HG03025 (cell line): Measurements from ENCODE around the gene BLACAT1.
"Not testable (repeated sequence)": the region's sequence is repeated elsewhere in the genome, so short reads cannot be mapped to it uniquely, and the experiment has no call there.

Source experiments
- ATAC-seq: cut with Tn5 transposase; IDR thresholded peaks from one replicate; pipeline ENCODE4 v1.9.1; 2021; ENCODE audit warnings: mild to moderate bottlenecking, moderate library complexity; ENCODE audit not compliant: unreplicated experiment, low FRiP score

The BLACAT1 gene

DNA sequence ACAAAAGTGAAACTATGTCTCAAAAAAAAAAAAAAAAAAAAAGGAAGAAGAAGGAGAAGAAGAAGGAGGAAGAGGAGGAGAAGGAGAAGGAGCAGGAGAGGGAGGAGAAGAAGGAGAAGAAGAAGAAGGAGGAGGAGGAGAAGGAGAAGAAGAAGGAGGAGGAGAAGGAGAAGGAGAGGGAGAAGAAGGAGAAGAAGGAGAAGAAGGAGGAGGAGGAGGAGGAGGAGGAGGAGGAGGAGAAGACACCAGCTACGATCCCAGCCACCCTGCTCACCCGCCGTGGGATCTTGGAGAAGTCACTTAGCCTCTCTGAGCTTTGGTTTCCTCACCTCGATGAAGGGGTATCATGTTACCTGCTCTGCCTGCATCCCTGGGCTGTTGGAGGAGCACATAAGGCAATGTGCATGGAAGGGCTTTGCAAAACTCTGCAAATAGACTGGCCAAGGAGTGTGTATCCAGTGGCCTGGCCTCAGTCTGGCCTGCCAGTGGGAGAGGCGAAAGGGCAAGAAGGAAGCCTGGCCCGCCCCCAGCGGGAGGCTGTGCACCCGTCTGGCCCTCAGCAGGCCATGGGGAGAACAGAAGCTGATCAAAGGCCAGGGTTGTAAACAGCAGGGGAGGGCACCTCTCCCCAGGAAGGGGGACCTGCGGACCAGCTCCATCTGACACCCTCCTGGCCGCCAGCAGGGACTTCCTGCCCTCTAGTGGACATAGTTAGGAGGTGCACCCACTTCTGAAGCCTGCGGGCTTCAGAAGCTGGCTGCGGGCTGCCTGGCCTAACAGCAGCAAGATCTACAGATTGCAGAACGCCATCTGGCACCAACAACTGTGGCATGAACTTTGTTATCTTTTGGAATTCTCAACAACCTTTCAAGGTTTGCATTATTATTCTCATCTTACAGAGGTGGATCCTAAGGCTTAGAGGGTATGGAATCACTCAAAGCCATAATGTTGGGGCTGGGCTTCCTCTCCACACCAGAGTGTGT is 29.4 kb upstream of the BLACAT1 start:
- ATAC-seq: no peak

DNA sequence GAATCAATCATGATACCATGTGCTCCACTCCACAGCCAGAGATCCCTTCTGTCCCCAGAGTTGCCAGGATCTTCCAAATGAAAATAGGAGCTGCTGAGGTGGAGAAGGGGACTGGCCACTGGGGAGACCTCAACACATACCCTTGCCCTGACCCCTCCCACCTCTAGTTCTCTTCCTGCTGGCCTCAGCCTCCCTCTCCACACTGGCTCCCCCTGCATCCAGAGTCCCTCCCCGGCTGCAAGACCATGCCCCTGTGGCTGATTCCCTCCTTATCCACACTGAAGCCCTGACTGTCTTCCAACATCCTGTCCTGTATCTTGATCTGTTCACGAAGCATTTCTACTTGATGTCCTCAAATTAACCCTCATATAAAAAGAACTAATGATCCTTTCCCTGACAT is 27.5 kb upstream of the BLACAT1 start:
- ATAC-seq: no peak

GRCh38 chr1:205482587-205482986 is 26.7 kb upstream of the BLACAT1 start:
- not testable (repeated sequence) for ATAC-seq

GRCh38 chr1:205481629-205482151 is 25.8 kb upstream of the BLACAT1 start:
- no peak for ATAC-seq

GRCh38 chr1:205481218-205481617 is 25.4 kb upstream of the BLACAT1 start:
- ATAC-seq: no peak

GRCh38 chr1:205480349-205480985 is 24.6 kb upstream of the BLACAT1 start:
- ATAC-seq: no peak

DNA sequence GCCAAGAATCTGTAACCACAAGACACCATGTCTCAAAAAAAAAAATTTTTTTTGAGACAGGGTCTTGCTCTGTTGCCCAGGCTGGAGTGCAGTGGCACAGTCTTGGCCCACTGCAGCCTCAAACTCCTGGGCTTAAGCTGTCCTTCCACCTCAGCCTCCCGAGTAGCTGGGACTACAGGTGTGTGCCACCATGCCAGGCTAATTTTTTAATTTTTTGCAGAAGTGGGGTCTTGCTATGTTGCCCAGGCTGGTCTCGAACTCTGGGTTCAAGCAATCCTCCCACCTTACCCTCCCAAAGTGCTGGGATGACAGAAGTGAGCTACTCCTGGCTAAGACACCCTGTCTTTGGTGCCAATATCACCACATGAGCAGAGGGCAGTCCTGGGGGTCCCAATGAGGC is 23.1 kb upstream of the BLACAT1 start:
- not testable (repeated sequence) for ATAC-seq

GRCh38 chr1:205477759-205478247 is 22.0 kb upstream of the BLACAT1 start:
- no peak for ATAC-seq

- ATAC-seq: no peak
Observed at GRCh38 chr1:205477121-205477758, 21.4 kb upstream of the BLACAT1 start.

DNA sequence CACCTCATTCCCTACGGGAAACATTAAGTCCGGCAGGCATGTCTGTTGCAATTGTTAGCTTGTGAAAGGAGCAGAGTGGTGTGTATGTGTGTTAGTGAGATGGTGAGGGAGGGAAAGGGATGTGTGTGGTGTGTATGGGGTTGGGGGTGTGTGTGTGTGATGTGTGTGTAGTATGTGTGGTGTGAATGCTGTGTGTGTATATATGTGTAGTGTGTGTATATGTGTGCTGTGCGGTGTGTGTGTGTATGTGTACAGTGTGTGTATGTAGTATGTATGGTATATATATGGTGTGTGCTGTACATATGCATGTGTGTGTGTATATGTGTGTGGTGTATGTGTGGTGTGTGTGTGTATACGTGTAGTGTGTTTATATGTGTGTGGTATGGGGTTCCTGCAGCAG is 20.8 kb upstream of the BLACAT1 start:
- no peak for ATAC-seq

DNA sequence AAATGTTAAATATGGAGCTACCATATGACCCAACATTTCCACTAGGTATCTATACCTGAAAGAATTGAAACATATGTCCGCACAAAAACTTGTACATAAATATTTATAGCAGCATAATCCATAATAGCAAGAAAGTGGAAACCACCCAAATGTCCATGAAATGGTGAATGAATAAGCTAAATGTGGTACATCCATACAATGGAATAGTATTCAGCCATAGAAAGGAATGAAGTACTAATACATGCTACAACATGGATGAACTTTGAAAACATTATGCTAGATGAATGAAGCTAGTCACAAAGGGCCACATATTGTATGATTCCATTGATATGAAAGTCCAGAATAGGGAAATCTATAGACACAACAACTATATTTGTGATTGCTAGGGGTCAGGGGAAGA is 20.0 kb upstream of the BLACAT1 start:
- ATAC-seq: no peak

DNA sequence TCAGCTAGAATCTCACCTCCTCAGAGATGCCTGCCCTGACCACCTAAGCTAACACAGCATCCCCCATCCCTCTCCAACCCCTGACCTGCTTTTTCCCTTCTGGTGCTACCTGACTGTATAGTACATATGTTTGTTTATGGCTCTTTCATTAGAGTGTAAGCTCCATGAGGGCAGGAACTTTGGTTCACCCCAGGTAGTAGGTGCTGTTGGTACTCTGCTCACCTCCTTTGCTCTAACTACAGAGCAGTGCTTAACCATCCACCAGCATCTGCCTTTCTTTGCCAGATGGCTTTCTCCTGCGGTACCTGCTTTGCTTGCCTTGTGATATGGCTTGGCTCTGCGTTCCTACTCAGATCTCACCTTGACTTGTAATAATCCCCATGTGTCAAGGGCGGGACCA is 18.7 kb upstream of the BLACAT1 start:
- no peak for ATAC-seq

GRCh38 chr1:205473966-205474365 is 18.1 kb upstream of the BLACAT1 start:
- ATAC-seq: no peak

DNA sequence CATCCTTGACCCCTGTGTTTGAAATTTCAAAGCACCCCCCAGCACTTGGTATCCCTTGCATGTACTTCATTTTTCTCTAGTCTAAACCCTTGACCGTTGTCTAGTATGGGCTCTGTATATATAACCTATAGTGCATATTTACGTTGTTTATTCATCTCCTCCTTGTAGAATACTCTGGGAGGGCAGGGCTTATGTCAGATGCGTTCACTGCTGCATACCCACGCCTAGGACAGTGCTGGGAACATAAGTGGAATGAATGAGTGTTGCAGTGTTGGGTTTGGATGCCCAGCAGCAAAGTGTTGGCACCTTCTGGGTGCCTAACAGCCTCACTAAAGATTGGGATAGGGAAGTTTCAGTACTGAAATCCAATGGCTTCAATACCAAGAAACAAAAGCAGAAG is 17.6 kb upstream of the BLACAT1 start:
- no peak for ATAC-seq

- no peak for ATAC-seq
Observed at GRCh38 chr1:205472737-205473441, 17.0 kb upstream of the BLACAT1 start.

GRCh38 chr1:205470131-205470530 is 14.3 kb upstream of the BLACAT1 start:
- ATAC-seq: no peak

DNA sequence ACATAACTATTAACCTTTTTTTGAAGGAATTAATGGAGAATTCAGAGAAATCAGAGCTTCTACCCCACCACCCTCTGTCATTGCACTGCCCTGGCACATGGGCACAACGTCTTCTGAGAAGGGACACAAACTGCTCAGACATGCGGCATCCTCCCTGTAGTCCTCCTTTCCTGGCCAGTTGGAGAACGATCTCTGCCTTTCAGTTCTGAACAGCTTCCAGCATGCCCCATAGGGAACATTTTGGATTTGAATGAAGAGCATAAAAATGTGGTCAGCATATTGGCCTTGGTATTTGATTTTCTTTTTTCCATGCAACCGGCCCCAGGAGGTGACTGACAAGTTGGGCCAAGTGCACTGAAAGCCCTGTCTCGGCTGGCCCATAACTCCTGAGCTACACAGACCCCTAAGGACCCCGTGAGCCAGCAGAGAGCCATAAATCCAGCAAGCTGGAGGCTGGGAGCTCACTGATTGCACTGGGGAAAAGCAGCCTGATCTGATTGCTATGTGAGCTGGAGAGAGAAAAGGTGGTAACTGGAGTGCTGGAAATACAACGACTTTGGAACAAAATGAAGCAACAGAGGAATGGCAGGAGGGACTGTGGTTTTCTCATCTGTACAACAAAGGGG is 10.9 kb upstream of the BLACAT1 start:
- ATAC-seq: no peak

- ATAC-seq: no peak
Observed at GRCh38 chr1:205465392-205465791, 9.5 kb upstream of the BLACAT1 start.

GRCh38 chr1:205458777-205459566 is 3.1 kb upstream of the BLACAT1 start:
- no peak for ATAC-seq
